Mucosa of gallbladder (tissue), 1 donor: Measurements from ENCODE around the gene PTK7. TPM values are rescaled to one million over a fixed set of nuclear protein-coding genes. Genes with fewer than 3 reads are reported as not detected.

Experiments used
- DNase-seq: peaks from one replicate; pipeline ENCODE4 v3.0.0-alpha.2; 2020; ENCODE audit warnings: low spot score
- total RNA-seq: library from RNA; stranded (reverse); gene quantifications from one replicate; pipeline ENCODE4 v1.2.1, GENCODE V29; 2021
- donor health status: DM: no; HTN: no; CAD: no.

Gene PTK7
- total RNA-seq, 1 donor from 2014 or later = 30.0 TPM

GRCh38 chr6:43178951-43179830 lies 103.1 kb downstream of the PTK7 start:
- DNase-seq = no peak

DNA sequence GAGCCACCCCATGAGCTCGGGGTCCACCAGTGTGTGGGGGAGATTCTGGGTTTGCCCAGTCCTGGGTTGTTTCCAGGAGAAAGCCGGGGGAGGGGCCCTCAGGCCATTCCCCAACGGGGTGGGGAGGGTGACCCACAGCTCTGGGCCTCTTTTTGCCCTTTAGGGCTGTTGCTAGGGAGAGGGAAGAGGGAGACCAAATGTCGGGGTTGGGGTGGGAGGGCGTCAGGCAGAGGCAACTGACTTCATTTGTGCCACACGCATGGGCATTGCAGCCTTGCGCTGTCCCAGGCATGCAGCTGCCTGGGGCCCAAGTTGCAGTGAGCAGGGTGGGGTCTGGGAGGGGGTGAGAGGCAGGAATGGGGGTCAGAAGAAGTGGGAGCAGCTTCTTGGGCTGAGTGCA lies 103.9 kb downstream of the PTK7 start:
- DNase-seq = no peak

GRCh38 chr6:43180985-43181384 lies 104.9 kb downstream of the PTK7 start:
- DNase-seq = no peak

GRCh38 chr6:43181621-43181941 lies 105.5 kb downstream of the PTK7 start:
- DNase-seq = no peak

- peak; percentile 81 for DNase-seq
These were observed 106.1 kb downstream of the PTK7 start, which contains the start of gene CUL9 for GRCh38 chr6:43181942-43182860. Gene CUL9, plus strand, starts transcription at chr6:43182196. Its CDS starts 2,115 bp downstream, at chr6:43184311.

GRCh38 chr6:43183441-43183840 lies 107.3 kb downstream of the PTK7 start:
- no peak for DNase-seq

DNA sequence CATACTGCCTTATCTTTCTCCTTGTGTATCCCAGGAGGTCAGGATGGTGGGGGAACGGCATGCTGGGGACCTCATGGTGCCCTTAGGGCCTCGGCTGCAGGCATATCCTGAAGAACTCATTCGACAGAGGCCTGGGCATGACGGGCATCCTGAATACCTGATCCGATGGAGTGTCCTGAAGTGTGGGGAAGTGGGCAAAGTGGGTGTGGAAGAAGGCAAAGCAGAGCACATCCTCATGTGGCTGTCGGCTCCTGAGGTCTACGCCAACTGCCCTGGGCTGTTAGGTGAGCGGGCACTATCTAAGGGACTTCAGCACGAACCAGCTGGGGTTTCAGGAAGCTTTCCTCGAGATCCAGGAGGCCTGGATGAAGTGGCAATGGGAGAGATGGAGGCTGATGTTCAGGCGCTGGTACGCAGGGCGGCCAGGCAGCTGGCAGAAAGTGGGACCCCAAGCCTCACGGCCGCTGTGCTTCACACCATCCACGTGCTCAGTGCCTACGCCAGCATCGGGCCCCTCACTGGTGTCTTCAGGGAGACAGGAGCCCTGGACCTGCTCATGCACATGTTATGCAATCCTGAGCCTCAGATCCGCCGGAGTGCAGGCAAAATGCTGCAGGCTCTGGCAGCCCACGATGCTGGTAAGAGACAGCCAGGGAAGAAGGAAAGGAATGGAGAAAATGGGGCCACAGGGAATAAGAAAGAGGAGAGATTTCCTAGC lies 108.3 kb downstream of the PTK7 start:
- DNase-seq = no peak

DNA sequence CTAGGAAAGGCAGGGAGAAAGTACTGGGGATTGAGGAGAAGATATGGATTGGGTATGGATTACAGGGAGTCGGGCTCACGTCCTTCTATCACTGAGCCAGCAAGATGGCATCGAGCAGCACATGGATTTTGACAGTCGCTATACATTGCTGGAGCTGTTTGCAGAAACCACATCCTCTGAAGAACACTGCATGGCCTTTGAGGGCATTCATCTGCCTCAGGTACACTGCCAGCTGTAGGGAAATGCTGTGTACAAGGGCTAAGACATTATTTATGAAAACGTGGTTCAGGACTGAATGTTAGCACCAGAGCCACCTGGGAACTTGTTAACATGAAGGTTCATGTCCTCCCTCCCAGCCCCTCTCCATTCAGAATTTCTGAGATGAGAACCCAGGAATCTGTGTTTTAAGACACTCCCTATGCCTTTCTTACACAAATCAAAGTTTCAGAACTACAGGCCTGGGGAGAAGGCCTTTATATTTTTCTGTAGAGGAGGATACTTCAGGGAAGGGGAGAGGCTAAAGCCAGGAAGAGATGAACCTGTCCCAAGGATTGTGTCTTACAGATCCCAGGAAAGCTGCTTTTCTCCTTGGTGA lies 109.4 kb downstream of the PTK7 start:
- no peak for DNase-seq

- no peak for DNase-seq
These were observed 109.9 kb downstream of the PTK7 start for GRCh38 chr6:43186019-43186418.

DNA sequence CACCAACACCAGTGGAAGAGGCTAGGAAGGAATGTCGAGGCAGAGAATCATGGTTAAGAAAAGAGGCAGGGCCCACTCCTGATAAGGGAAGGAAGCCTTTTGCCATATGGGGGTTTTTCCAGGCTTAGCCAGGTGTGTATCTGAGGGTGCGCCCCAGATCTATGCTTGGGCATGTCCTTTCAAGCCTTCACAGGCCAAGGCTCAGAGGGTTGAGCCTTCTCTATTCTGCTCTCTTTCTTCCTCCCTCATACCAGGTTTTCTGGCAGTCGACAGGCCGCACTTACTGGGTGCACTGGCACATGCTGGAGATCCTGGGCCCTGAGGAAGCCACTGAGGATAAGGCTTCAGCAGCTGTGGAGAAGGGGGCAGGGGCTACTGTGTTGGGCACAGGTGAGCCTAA lies 110.6 kb downstream of the PTK7 start:
- no peak for DNase-seq

DNA sequence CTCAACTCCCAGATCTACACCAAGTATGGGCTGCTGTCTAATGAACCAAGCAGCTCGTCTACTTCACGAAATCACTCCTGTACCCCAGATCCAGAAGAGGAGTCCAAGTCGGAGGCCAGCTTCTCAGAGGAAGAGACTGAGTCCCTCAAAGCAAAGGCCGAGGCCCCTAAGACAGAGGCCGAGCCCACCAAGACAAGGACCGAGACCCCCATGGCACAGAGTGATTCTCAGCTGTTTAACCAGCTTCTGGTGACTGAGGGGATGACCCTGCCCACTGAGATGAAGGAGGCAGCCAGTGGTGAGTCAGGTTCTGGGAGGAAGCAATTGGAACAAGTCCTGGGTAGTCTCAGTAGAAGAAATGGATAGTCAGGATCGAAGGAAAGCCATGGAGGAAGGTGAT lies 111.7 kb downstream of the PTK7 start:
- no peak for DNase-seq

DNA sequence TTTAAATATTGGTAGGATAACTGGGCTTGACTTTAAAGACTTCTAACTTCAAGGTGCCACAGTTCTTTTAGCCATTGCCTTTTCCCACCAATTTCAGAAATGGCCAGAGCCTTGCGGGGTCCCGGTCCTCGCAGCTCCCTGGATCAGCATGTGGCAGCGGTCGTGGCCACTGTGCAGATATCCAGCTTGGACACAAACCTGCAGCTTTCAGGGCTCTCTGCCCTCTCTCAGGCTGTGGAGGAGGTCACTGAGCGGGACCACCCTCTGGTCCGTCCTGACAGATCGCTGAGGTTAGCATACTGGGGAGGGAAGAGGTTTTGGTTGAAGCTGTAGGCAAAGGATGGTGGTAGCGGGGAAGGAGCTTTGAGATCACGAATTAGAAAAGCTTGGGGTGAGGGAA lies 112.3 kb downstream of the PTK7 start:
- DNase-seq = no peak

- no peak for DNase-seq
These were observed 113.7 kb downstream of the PTK7 start for GRCh38 chr6:43189776-43190304.

DNA sequence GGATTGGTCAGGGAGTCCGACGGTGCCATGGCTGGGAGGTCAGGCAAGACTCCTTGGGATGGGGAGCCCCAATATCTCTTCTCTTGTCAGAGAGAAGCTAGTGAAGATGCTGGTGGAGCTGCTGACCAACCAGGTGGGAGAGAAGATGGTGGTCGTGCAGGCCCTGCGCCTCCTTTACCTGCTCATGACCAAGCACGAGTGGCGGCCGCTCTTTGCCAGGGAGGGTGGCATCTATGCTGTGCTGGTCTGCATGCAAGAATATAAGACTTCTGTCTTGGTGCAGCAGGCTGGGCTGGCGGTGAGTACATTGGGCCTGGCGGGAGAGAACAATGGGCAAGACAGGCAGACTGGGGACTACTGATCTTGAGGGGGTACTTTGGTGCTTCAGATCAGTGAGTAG lies 116.8 kb downstream of the PTK7 start:
- no peak for DNase-seq

- no peak for DNase-seq
These were observed 117.8 kb downstream of the PTK7 start for GRCh38 chr6:43193929-43194328.

DNA sequence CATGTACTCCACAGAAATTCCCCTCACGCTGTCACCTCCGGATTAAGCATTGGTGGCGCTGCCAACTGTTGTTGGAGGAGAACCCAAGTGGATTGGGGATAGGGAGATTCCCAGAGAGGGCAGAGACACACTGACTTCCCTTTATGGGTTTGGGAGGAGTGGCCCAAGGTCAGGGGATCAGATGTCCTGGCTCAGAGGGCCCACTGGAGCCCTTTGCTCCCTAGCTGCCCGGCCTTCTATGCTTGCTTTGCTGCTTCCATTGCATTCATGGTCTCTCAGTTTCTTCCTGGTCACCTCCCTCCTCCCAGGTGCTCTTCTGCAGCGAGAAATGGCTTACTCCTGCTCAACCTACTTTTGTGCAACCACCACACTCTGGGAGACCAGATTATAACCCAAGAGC lies 120.2 kb downstream of the PTK7 start:
- no peak for DNase-seq

GRCh38 chr6:43199912-43200311 lies 123.8 kb downstream of the PTK7 start:
- DNase-seq = no peak

DNA sequence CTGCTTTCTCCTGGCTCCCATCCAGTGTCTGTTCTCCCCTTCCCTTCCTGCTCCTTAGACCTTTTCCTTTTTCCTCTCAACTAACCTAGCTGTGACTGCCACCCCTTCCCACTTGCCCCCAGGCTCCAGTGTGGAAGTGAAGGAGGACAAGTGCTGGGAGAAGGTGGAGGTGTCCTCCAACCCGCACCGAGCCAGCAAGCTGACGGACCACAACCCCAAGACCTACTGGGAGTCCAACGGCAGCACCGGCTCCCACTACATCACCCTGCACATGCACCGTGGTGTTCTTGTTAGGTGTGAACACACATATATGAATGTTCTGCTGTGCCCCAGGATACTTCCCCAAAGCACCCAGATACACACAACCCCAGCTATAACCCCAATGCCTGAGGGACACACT lies 124.4 kb downstream of the PTK7 start:
- no peak for DNase-seq

DNA sequence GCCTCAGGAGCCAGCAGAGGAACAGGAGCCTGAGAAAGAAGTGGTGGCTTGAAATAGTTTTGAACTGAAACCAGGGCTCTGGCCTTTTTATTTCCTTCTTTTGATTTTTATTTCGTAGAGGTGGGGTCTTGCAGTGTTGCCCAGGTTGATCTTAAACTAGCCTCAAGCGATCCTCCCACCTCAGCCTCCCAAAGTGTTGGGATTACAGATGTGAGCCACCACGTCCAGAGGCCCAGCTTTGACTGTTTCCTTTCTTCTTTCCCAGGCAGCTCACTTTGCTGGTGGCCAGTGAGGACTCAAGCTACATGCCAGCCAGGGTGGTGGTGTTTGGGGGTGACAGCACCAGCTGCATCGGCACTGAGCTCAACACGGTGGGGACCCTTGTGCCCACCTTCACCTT lies 126.3 kb downstream of the PTK7 start:
- no peak for DNase-seq

DNA sequence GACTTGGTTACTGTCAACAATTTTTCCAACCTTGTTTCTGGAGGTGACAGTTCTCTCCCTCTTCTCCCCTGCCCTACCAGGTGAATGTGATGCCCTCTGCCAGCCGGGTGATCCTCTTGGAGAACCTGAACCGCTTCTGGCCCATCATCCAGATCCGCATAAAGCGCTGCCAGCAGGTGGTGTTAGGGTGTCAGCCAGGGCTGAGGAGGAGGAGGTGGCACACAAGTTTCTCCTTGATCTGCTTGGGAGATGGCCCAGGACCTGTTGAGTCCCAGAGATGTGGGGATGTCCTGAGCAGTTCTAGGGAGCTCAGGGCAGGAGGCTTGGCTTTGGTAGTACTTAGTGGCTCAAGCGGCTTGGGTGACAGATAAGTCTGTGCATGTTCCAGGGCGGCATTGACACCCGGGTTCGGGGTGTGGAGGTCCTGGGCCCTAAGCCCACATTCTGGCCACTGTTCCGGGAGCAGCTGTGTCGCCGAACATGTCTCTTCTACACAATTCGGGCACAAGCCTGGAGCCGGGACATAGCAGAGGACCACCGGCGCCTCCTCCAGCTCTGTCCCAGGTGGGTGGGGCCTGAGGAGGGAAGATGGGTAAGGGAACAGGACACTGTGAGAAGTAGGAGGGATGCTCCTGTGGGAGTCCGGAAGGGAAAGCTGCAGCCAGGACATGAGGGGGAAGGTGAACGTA lies 127.1 kb downstream of the PTK7 start:
- no peak for DNase-seq

DNA sequence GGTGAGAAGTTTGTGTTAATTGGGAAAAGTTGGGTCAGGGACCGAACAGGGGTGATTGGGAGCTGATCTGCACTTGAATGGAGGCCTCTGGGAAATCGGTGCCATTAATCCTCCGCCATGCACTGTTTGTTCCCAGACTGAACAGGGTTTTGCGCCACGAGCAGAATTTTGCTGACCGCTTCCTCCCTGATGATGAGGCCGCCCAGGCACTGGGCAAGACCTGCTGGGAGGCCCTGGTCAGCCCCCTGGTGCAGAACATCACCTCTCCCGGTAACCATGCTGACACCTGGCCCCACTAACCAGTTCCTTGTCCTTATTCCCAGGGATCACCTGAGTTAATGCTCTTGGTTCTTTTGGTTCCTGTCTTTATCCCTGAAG lies 127.6 kb downstream of the PTK7 start:
- no peak for DNase-seq
